ENCODE results near the gene IRF2. TPM values are rescaled to one million over a fixed set of nuclear protein-coding genes. Genes with fewer than 3 reads are reported as not detected.

The IRF2 gene
- total and polyA plus RNA-seq, 7 donors, result 6.7 to 28.9 (median 16.8) TPM

- H3K27ac ChIP-seq, result peak overlapping the region; percentile 97
- no peaks in the 10 kb centered on the region for H3K27me3 ChIP-seq (ENCODE audit: insufficient read depth in 3 of 3, low read length in 2 of 3)
- H3K4me3 ChIP-seq, result peak overlapping the region; percentile 84
- no peaks in the 10 kb centered on the region for H3K36me3 ChIP-seq (ENCODE audit: insufficient read depth in 1 of 2, low read depth in 1 of 2)
- peak; percentile 42 to 72 for DNase-seq
- 0 to 1% (median 0%) methylated on average over 25 to 65 of the region's 65 CpGs for WGBS, 3 donors
- intact Hi-C loops (cut with DNase I), result loop anchor here (1.0 to 10.0 kb wide), 11 partner anchors 63 to 351 kb away; partner anchors contain the start of genes ACSL1 (in 1 of the 2), CASP3 (in 1 of the 2) and PRIMPOL (in 1 of the 2)
- peaks cover 58% of the 10 kb centered on the region for H3K4me1 ChIP-seq
- TF ChIP-seq CTCF (IDR thresholded peaks at IDR 0.05), result no peak
- ATAC-seq, result peak in 2 of 4 donors; percentile 1 to 24
- no peaks in the 10 kb centered on the region for H3K9me3 ChIP-seq
These were observed 669 bp downstream of the IRF2 start for GRCh38 chr4:184473499-184474262.

GRCh38 chr4:184472614-184473498 is 1.5 kb downstream of the IRF2 start:
- TF ChIP-seq CTCF (IDR thresholded peaks at IDR 0.05), result peak; percentile 23
- intact Hi-C loops (cut with DNase I), result loop anchor here (5.0 to 10.0 kb wide), 7 partner anchors 76 to 352 kb away; partner anchors contain the start of genes ACSL1 (in 1 of the 2), CASP3 (in 1 of the 2) and PRIMPOL (in 1 of the 2)
- peak overlapping the region; percentile 84 for H3K4me3 ChIP-seq
- H3K27me3 ChIP-seq (ENCODE audit: insufficient read depth in 3 of 3, low read length in 2 of 3), result no peaks in the 10 kb centered on the region
- H3K36me3 ChIP-seq (ENCODE audit: insufficient read depth in 1 of 2, low read depth in 1 of 2), result no peaks in the 10 kb centered on the region
- no peaks in the 10 kb centered on the region for H3K9me3 ChIP-seq
- ATAC-seq (peak; percentile 76 to 80 (median 78)), DNase-seq (peak; percentile 85 to 93)
- peak overlapping the region; percentile 97 for H3K27ac ChIP-seq
- WGBS, 3 donors, result 0 to 1% (median 0%) methylated on average over 55 to 104 of the region's 104 CpGs
- H3K4me1 ChIP-seq, result peaks cover 65% of the 10 kb centered on the region

- Histone ChIP-seq H3K9me3 (no peaks in the 10 kb centered on the region), H3K27me3 (ENCODE audit: insufficient read depth in 3 of 3, low read length in 2 of 3) (no peaks in the 10 kb centered on the region), H3K27ac (peak overlapping the region; percentile 97), H3K4me1 (peaks cover 65% of the 10 kb centered on the region), H3K36me3 (ENCODE audit: insufficient read depth in 1 of 2, low read depth in 1 of 2) (no peaks in the 10 kb centered on the region), H3K4me3 (peak overlapping the region; percentile 84)
- intact Hi-C loops (cut with DNase I), result loop anchor here (5.0 to 10.0 kb wide), 7 partner anchors 75 to 353 kb away; partner anchors contain the start of genes ACSL1 (in 1 of the 2), CASP3 (in 1 of the 2) and PRIMPOL (in 1 of the 2)
- peak in 1 of 4 donors; percentile 0 for ATAC-seq
- TF ChIP-seq CTCF (IDR thresholded peaks at IDR 0.05), result no peak
- no peak for DNase-seq
- 9 to 17% (median 10%) methylated on average over 13 of the region's 13 CpGs for WGBS, 3 donors
These were observed 2.3 kb downstream of the IRF2 start for GRCh38 chr4:184471881-184472613.

GRCh38 chr4:184470785-184471110 is 3.6 kb downstream of the IRF2 start:
- H3K27me3 ChIP-seq (ENCODE audit: insufficient read depth in 3 of 3, low read length in 2 of 3), result no peaks in the 10 kb centered on the region
- intact Hi-C loops (cut with DNase I), result loop anchor here (5.0 to 10.0 kb wide), 7 partner anchors 73 to 354 kb away; partner anchors contain the start of genes ACSL1 (in 1 of the 2), CASP3 (in 1 of the 2) and PRIMPOL (in 1 of the 2)
- H3K4me1 ChIP-seq, result peaks cover 56% of the 10 kb centered on the region
- no peak overlapping the region for H3K4me3 ChIP-seq
- TF ChIP-seq CTCF (IDR thresholded peaks at IDR 0.05), result no peak
- ATAC-seq, result no peak
- peak overlapping the region; percentile 97 for H3K27ac ChIP-seq
- DNase-seq, result no peak
- 41 to 65% (median 55%) methylated on average over 2 of the region's 2 CpGs for WGBS, 3 donors
- no peaks in the 10 kb centered on the region for H3K9me3 ChIP-seq
- no peaks in the 10 kb centered on the region for H3K36me3 ChIP-seq (ENCODE audit: insufficient read depth in 1 of 2, low read depth in 1 of 2)

Measured in psoas muscle (tissue), 8 donors.